ENCODE data around the gene FRMD6. TPM values are rescaled to one million over a fixed set of nuclear protein-coding genes. Genes with fewer than 3 reads are reported as not detected.

The FRMD6 gene
- total RNA-seq (18.2 and 24.7 TPM in 2 replicates), polyA plus RNA-seq (8.4 and 11.2 TPM in 2 replicates)

- Histone ChIP-seq H3K27me3 (no peaks in the 10 kb centered on the region), H3K4me3 (peak within 1 kb of the TSS; percentile 63), H3K36me3 (no peaks in the 10 kb centered on the region), H3K4me1 (ENCODE audit: low read depth) (peaks cover 26% of the 10 kb centered on the region), H3K27ac (peak within 1 kb of the TSS; percentile 100), H3K9me3 (ENCODE audit: low read depth) (no peaks in the 10 kb centered on the region)
- DNase-seq (ENCODE audit: low read depth in 1 of 2, low spot score in 1 of 2) = peak; percentile 93 to 95
- peak; percentile 81 for TF ChIP-seq CTCF (IDR thresholded peaks at IDR 0.05; ENCODE audit: low read depth, low read length)
These were observed at the start of gene FRMD6 for GRCh38 chr14:51651388-51652167. Gene FRMD6 (plus strand): TSS chr14:51651910. CDS start chr14:51689837, 37,927 bp downstream.

GRCh38 chr14:51602310-51602709, 49.4 kb upstream of the FRMD6 start:
- no peaks in the 10 kb centered on the region for H3K27me3 ChIP-seq
- no peak overlapping the region for H3K27ac ChIP-seq
- H3K9me3 ChIP-seq (ENCODE audit: low read depth) = no peaks in the 10 kb centered on the region
- no peak for DNase-seq (ENCODE audit: low read depth in 1 of 2, low spot score in 1 of 2)
- H3K36me3 ChIP-seq = no peaks in the 10 kb centered on the region
- TF ChIP-seq CTCF (IDR thresholded peaks at IDR 0.05; ENCODE audit: low read depth, low read length) = no peak
- H3K4me3 ChIP-seq = no peak overlapping the region
- no peaks in the 10 kb centered on the region for H3K4me1 ChIP-seq (ENCODE audit: low read depth)

GRCh38 chr14:51603495-51603894, 48.2 kb upstream of the FRMD6 start:
- Histone ChIP-seq H3K36me3 (no peaks in the 10 kb centered on the region), H3K27ac (no peak overlapping the region), H3K27me3 (no peaks in the 10 kb centered on the region), H3K4me1 (ENCODE audit: low read depth) (no peaks in the 10 kb centered on the region), H3K9me3 (ENCODE audit: low read depth) (no peaks in the 10 kb centered on the region), H3K4me3 (no peak overlapping the region)
- DNase-seq (ENCODE audit: low read depth in 1 of 2, low spot score in 1 of 2) = peak in 1 of 2 donors; percentile 77
- no peak for TF ChIP-seq CTCF (IDR thresholded peaks at IDR 0.05; ENCODE audit: low read depth, low read length)

GRCh38 chr14:51604073-51604472, 47.6 kb upstream of the FRMD6 start:
- peak in 1 of 2 donors; percentile 91 for DNase-seq (ENCODE audit: low read depth in 1 of 2, low spot score in 1 of 2)
- Histone ChIP-seq H3K27me3 (no peaks in the 10 kb centered on the region), H3K36me3 (no peaks in the 10 kb centered on the region), H3K27ac (no peak overlapping the region), H3K9me3 (ENCODE audit: low read depth) (no peaks in the 10 kb centered on the region), H3K4me3 (no peak overlapping the region), H3K4me1 (ENCODE audit: low read depth) (no peaks in the 10 kb centered on the region)
- no peak for TF ChIP-seq CTCF (IDR thresholded peaks at IDR 0.05; ENCODE audit: low read depth, low read length)

- H3K9me3 ChIP-seq (ENCODE audit: low read depth) = no peaks in the 10 kb centered on the region
- no peaks in the 10 kb centered on the region for H3K36me3 ChIP-seq
- no peak for TF ChIP-seq CTCF (IDR thresholded peaks at IDR 0.05; ENCODE audit: low read depth, low read length)
- H3K4me1 ChIP-seq (ENCODE audit: low read depth) = peaks cover 3% of the 10 kb centered on the region
- H3K27ac ChIP-seq = no peak overlapping the region
- H3K4me3 ChIP-seq = no peak overlapping the region
- no peaks in the 10 kb centered on the region for H3K27me3 ChIP-seq
- DNase-seq (ENCODE audit: low read depth in 1 of 2, low spot score in 1 of 2) = no peak
These were observed 46.1 kb upstream of the FRMD6 start for GRCh38 chr14:51605575-51605974.

All from cardiac muscle cell (in vitro differentiated cells and primary cell).